Immature natural killer cell (primary cell): Measurements from ENCODE around the gene EXOSC10. TPM values are rescaled to one million over a fixed set of nuclear protein-coding genes. Genes with fewer than 3 reads are reported as not detected.
"Not testable (repeated sequence)": the region's sequence is repeated elsewhere in the genome, so short reads cannot be mapped to it uniquely, and the experiment has no call there.

Experiments
- DNase-seq, 3 donors: peaks; one replicate each; pipeline ENCODE4 v3.0.0; 2022; ENCODE audit warnings: mixed read lengths in 1 of 3
- H3K27ac Mint-ChIP-seq, 6 donors: one replicate each; pipeline ENCODE4 v1.8.0; 2020; ENCODE audit warnings: mixed read lengths in 6 of 6, mild to moderate bottlenecking in 5 of 6, inconsistent platforms in 4 of 6, moderate library complexity in 3 of 6
- H3K27me3 Mint-ChIP-seq, 3 donors: one replicate each; pipeline ENCODE4 v1.8.0; 2020 to 2021; ENCODE audit warnings: low read depth in 3 of 3, mild to moderate bottlenecking in 3 of 3, mixed read lengths in 3 of 3, moderate library complexity in 3 of 3, inconsistent platforms in 1 of 3
- H3K36me3 Mint-ChIP-seq, 3 donors: one replicate each; pipeline ENCODE4 v1.8.0; 2020; ENCODE audit warnings: mixed read lengths in 3 of 3, inconsistent platforms in 2 of 3, mild to moderate bottlenecking in 2 of 3
- H3K4me1 Mint-ChIP-seq, 2 donors: one replicate each; pipeline ENCODE4 v1.8.0; 2020; ENCODE audit warnings: inconsistent platforms in 2 of 2, mild to moderate bottlenecking in 2 of 2, mixed read lengths in 2 of 2, moderate library complexity in 1 of 2
- H3K4me3 Mint-ChIP-seq, 5 donors: one replicate each; pipeline ENCODE4 v1.8.0; 2020; ENCODE audit warnings: mild to moderate bottlenecking in 5 of 5, mixed read lengths in 5 of 5, inconsistent platforms in 3 of 5, moderate library complexity in 3 of 5
- H3K9me3 Mint-ChIP-seq, 6 donors: one replicate each; pipeline ENCODE4 v1.8.0; 2020; ENCODE audit warnings: mild to moderate bottlenecking in 6 of 6, mixed read lengths in 6 of 6, inconsistent platforms in 4 of 6, moderate library complexity in 3 of 6
- polyA plus RNA-seq, 3 donors: library from polyadenylated mRNA; unstranded; fragments of 300-500 nt; fragmentation: Illumina TruSeq; gene quantifications; one replicate each; pipeline ENCODE4 v1.2.3, GENCODE V29; 2021

The EXOSC10 gene
- polyA plus RNA-seq, 3 donors from 2014 or later, result 25.4 to 49.1 (median 27.6) TPM

GRCh38 chr1:11053758-11054137 is 45.9 kb downstream of the EXOSC10 start:
- H3K27me3 Mint-ChIP-seq, result peaks cover 0 to 6% (median 1%) of the 10 kb centered on the region in 3 donors
- H3K9me3 Mint-ChIP-seq, result no peaks in the 10 kb centered on the region
- no peak overlapping the region for H3K27ac Mint-ChIP-seq
- no peak for DNase-seq
- H3K36me3 Mint-ChIP-seq, result peaks cover 0 to 4% (median 3%) of the 10 kb centered on the region in 3 donors
- peaks cover 0 to 4% of the 10 kb centered on the region in 2 donors for H3K4me1 Mint-ChIP-seq
- no peak overlapping the region for H3K4me3 Mint-ChIP-seq

- Mint-ChIP-seq H3K27me3 (peaks cover 0 to 6% (median 1%) of the 10 kb centered on the region in 3 donors), H3K4me3 (no peak overlapping the region), H3K36me3 (peaks cover 0 to 4% (median 3%) of the 10 kb centered on the region in 3 donors), H3K4me1 (no peaks in the 10 kb centered on the region), H3K27ac (no peak overlapping the region), H3K9me3 (no peaks in the 10 kb centered on the region)
- no peak for DNase-seq
Measured at GRCh38 chr1:11052839-11053757, 46.6 kb downstream of the EXOSC10 start.

- Mint-ChIP-seq H3K4me1 (no peaks in the 10 kb centered on the region), H3K9me3 (no peaks in the 10 kb centered on the region), H3K27ac (peak overlapping the region in 1 of 6 donors; percentile 8), H3K4me3 (no peak overlapping the region), H3K36me3 (peaks cover 0 to 3% (median 0%) of the 10 kb centered on the region in 3 donors), H3K27me3 (peaks cover 0 to 4% (median 1%) of the 10 kb centered on the region in 3 donors)
- no peak for DNase-seq
Measured at GRCh38 chr1:11051781-11052511, 47.7 kb downstream of the EXOSC10 start.

GRCh38 chr1:11051121-11051520 is 48.5 kb downstream of the EXOSC10 start:
- H3K9me3 Mint-ChIP-seq, H3K27ac Mint-ChIP-seq, H3K4me3 Mint-ChIP-seq, H3K4me1 Mint-ChIP-seq, H3K36me3 Mint-ChIP-seq, H3K27me3 Mint-ChIP-seq, DNase-seq: not testable (repeated sequence)

GRCh38 chr1:11046625-11047365 is 52.9 kb downstream of the EXOSC10 start, which contains the start of gene MASP2:
Gene MASP2, minus strand, starts transcription at chr1:11047239. Its CDS starts 32 bp downstream, at chr1:11047207.
- Mint-ChIP-seq H3K27me3 (peaks cover 0 to 4% (median 1%) of the 10 kb centered on the region in 3 donors), H3K36me3 (no peaks in the 10 kb centered on the region), H3K9me3 (no peaks in the 10 kb centered on the region), H3K4me3 (no peak within 1 kb of the TSS), H3K27ac (no peak within 1 kb of the TSS), H3K4me1 (no peaks in the 10 kb centered on the region)
- no peak for DNase-seq

- no peak overlapping the region for H3K27ac Mint-ChIP-seq
- DNase-seq, result no peak
- H3K4me1 Mint-ChIP-seq, result no peaks in the 10 kb centered on the region
- H3K4me3 Mint-ChIP-seq, result no peak overlapping the region
- H3K36me3 Mint-ChIP-seq, result no peaks in the 10 kb centered on the region
- H3K9me3 Mint-ChIP-seq, result no peaks in the 10 kb centered on the region
- H3K27me3 Mint-ChIP-seq, result peaks cover 0 to 4% (median 1%) of the 10 kb centered on the region in 3 donors
Measured at GRCh38 chr1:11046270-11046566, 53.5 kb downstream of the EXOSC10 start.

GRCh38 chr1:11045428-11046269 is 54.0 kb downstream of the EXOSC10 start:
- H3K9me3 Mint-ChIP-seq, result no peaks in the 10 kb centered on the region
- H3K4me3 Mint-ChIP-seq, result no peak overlapping the region
- H3K4me1 Mint-ChIP-seq, result no peaks in the 10 kb centered on the region
- H3K36me3 Mint-ChIP-seq, result no peaks in the 10 kb centered on the region
- DNase-seq, result no peak
- H3K27ac Mint-ChIP-seq, result no peak overlapping the region
- H3K27me3 Mint-ChIP-seq, result peaks cover 0 to 2% (median 1%) of the 10 kb centered on the region in 3 donors

GRCh38 chr1:11044849-11045427 is 54.7 kb downstream of the EXOSC10 start:
- no peaks in the 10 kb centered on the region for H3K9me3 Mint-ChIP-seq
- H3K36me3 Mint-ChIP-seq, result no peaks in the 10 kb centered on the region
- no peak overlapping the region for H3K27ac Mint-ChIP-seq
- peaks cover 0 to 2% (median 1%) of the 10 kb centered on the region in 3 donors for H3K27me3 Mint-ChIP-seq
- no peaks in the 10 kb centered on the region for H3K4me1 Mint-ChIP-seq
- no peak for DNase-seq
- H3K4me3 Mint-ChIP-seq, result no peak overlapping the region

- H3K27ac Mint-ChIP-seq, result no peak overlapping the region
- DNase-seq, result no peak
- no peaks in the 10 kb centered on the region for H3K4me1 Mint-ChIP-seq
- no peaks in the 10 kb centered on the region for H3K36me3 Mint-ChIP-seq
- no peak overlapping the region for H3K4me3 Mint-ChIP-seq
- peaks cover 0 to 2% (median 1%) of the 10 kb centered on the region in 3 donors for H3K27me3 Mint-ChIP-seq
- no peaks in the 10 kb centered on the region for H3K9me3 Mint-ChIP-seq
Measured at GRCh38 chr1:11044086-11044848, 55.4 kb downstream of the EXOSC10 start.

GRCh38 chr1:11042995-11043874 is 56.4 kb downstream of the EXOSC10 start:
- peaks cover 0 to 2% (median 0%) of the 10 kb centered on the region in 3 donors for H3K27me3 Mint-ChIP-seq
- no peaks in the 10 kb centered on the region for H3K4me1 Mint-ChIP-seq
- H3K27ac Mint-ChIP-seq, result no peak overlapping the region
- DNase-seq, result no peak
- no peaks in the 10 kb centered on the region for H3K36me3 Mint-ChIP-seq
- H3K9me3 Mint-ChIP-seq, result no peaks in the 10 kb centered on the region
- no peak overlapping the region for H3K4me3 Mint-ChIP-seq

GRCh38 chr1:11042065-11042464 is 57.6 kb downstream of the EXOSC10 start:
- Mint-ChIP-seq H3K4me3 (no peak overlapping the region), H3K36me3 (no peaks in the 10 kb centered on the region), H3K9me3 (no peaks in the 10 kb centered on the region), H3K27me3 (peaks cover 0 to 7% (median 3%) of the 10 kb centered on the region in 3 donors), H3K27ac (no peak overlapping the region), H3K4me1 (peaks cover 2 to 7% of the 10 kb centered on the region in 2 donors)
- DNase-seq, result no peak
